HG03045 (cell line): ENCODE results near the gene PCBP3.
"Not testable (repeated sequence)": the region's sequence is repeated elsewhere in the genome, so short reads cannot be mapped to it uniquely, and the experiment has no call there.

Experiments used
- ATAC-seq: cut with Tn5 transposase; IDR thresholded peaks from one replicate; pipeline ENCODE4 v1.9.1; 2021; ENCODE audit warnings: mild to moderate bottlenecking, moderate library complexity; ENCODE audit not compliant: unreplicated experiment

PCBP3 gene

GRCh38 chr21:45823100-45823681 lies 179.7 kb downstream of the PCBP3 start:
- ATAC-seq: no peak

GRCh38 chr21:45824546-45825215 lies 181.2 kb downstream of the PCBP3 start:
- no peak for ATAC-seq

DNA sequence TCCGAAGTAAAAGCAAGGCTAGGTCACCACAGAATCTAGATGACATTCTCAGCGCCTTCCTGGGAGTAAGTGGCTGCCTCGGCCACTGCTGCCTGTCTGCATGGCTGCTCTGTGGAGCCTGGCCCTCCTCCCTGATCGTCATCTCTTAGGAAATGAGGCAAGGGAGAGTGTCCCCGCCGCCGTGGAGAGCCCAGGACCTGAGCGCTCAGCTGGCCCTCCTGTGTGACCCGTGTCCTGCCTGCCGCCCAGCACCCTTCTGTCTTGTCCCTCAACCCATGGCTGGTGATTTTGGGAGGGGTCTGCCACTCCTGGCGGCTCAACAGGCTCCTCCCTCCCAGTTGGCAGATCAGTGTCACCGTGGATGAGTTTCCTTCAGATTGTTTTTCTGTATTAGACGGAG lies 181.7 kb downstream of the PCBP3 start:
- ATAC-seq: no peak

GRCh38 chr21:45826676-45827301 lies 183.3 kb downstream of the PCBP3 start:
- no peak for ATAC-seq

- no peak for ATAC-seq
These were observed 183.8 kb downstream of the PCBP3 start for GRCh38 chr21:45827302-45827692.

DNA sequence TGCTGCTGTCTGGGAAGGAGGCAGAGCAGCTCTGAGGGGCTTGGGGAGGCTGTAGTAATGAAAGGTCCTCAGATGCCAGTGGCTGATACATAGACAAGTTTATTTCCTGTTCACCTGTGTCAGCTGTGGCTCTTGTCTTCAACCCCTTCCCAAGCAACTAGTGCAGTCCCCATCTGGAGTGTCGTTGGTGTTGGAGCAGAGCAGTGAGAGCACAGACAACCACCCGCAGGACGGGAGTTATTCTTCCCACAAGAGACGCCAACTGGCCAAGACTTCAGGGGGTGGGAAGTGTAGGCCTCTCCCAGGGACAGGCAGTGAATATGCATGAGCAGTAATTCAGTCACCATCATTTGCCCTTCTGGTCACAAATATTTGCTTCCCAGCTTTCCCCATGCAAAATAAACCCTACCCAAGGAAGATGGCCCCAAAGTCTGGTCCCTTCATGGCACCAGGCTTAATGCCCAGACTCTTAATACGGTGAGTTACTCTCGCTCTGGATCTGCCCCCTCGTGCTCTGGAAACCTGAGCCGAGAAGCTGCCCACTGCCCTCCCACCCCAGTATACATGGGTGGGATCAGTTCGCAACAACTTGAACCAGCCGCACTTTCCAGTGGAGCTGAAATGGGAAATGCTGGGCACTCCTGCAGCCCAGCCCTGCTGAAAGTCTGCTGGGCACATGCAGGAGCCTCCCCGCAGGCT lies 184.5 kb downstream of the PCBP3 start:
- no peak for ATAC-seq

DNA sequence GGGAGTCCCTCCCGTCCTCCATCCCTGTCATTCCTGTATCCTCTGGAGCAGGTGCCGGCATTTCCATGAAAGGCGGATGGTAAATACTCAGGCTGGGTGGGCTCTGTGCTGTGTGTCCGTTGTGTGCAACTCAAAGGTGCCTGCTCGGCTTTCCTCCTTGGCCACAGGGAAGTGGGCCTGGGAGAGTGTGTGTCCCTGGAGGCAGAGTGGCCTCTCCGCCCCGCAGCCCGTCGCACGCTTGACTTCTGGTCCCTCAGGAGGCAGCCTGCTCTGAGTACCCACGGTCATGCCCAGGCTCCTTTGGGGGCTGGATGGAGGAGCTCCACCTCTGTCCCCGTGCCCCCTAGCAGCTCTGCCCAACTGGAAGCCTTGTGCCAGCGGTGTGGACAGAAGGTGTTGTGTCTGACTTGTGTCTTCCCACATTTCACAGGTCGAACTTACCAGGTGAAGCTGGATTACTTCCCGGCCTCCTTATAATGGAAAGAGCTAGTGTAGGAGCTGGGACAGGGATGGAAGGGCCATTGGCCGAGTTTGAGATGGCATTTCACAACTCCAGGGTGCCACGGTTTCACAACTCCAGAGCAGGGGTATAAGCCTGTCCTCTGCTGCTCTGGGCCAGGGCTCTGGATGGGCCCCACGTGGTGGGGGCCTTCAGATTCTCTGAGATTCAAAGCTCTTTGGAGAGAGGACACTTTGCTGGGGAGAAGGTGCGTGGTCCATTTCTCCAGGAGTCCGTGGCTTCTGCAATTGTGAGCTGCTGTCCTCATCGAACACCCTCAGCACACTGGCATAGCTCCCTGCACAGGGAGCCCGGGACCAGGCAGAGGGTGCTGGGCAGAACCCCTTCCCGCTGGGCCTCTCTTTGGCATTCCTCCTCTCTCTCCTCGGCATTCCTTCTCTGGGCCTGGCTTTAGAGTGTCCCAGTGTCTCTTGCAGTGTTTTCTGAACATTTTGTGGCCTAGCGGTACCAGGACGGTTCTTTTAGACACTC lies 185.3 kb downstream of the PCBP3 start:
- ATAC-seq: no peak

GRCh38 chr21:45829668-45830067 lies 186.1 kb downstream of the PCBP3 start:
- ATAC-seq: no peak

DNA sequence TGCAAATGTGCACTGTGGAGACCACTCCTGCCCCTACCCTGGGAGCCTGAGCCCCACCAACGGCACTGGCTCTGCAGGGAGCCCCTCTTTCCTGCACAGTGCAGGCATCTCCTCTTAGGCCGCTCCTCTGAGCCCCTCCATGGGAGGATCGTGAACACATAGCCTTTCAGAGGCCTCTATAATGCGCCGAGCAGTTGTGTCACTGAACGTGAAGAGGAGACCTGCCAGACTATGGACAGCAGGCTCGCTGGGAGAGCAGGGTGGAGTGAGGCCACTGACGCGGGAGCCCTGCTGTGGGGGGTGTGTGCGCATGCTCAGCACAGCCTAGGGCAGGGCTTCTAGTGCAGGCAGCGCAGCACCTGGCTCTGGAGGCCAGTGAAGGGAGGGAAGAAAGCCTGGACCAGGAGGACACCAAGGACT lies 186.7 kb downstream of the PCBP3 start:
- no peak for ATAC-seq

DNA sequence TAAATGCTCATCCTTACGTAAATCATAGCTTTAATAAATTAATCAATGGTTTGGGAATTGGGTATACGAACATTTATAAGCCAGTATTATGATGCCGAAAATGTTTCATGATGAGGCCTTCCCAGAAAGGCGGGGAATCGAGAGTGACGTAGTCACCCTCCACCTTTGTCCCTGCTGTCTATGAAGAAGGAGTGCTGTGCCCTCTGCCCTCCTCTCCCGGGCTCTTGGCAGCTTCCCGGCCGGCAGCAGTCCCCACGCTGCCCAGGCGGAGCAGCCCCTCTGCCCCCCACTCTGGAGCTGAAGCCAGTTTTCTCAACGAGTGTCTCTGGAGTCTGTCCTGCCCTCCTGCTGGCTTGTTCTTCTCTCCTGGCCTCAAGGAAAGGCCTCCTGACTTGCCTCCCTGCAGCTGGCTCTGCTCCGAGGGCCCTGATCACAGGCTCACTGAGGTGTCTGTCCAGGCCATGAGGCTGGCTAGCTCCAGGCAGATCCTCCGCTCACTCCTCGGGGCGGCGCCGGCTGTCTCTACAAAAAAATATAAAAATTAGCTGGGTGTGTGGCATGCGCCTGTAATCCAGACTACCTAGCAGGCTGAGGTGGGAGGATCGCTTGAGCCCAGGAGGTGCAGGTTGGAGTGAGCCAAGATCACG lies 187.3 kb downstream of the PCBP3 start:
- ATAC-seq: no peak

- ATAC-seq: no peak
These were observed 188.6 kb downstream of the PCBP3 start for GRCh38 chr21:45831991-45832740.

- not testable (repeated sequence) for ATAC-seq
These were observed 189.3 kb downstream of the PCBP3 start for GRCh38 chr21:45832741-45833235.

DNA sequence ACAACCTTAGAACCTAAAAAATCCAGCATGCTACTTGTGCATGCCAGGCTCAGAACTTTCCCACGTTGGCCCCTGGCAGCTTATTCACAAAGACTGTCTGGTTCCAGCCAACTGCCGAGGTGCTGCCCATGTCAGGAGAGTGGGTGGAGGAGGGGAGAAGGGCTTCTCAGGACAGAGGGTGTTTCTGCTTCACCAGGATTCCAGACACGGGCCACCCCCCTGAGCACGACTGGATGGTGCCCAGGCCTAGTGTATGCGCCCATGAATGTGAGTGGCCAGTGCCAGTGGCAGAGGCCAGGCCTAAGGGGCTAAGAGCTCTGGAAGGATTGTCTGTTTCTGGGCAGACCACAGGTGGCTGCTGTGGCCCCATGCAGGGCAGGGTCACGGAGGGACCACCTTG lies 189.9 kb downstream of the PCBP3 start:
- no peak for ATAC-seq

DNA sequence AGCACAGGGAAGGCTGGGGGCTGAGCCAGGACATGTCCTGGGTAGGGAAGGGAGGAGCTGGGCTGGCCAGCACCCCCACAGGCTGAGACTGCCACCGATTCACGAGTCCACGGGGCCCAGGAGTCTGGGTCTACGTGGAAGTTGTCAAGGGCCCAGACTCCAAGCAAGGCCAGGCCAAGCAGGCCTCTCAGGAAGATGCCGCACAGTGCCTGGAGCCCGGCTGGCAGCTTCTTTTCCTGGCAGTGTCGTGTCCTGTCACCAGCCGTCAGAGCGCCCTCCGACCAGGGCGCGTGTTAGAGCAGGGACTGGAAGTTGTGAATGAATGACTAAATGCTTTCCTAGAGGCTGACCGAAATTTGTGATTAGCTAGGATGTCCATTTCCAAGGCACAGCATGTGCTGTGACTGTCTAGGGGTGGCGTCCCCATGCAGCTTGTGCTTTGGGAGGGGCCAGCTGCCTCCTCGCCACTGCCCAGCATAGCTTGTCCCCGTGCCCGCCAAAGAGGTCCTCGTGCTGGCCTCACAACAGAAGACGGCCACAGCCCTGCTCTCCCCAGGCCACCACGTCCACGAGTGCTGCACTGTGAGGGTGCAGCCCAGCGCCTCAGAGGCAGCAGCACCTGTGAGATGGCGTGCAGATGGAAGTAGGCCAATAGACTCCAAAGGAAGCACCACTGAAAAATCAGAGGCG lies 190.6 kb downstream of the PCBP3 start:
- no peak for ATAC-seq

GRCh38 chr21:45834821-45835293 lies 191.3 kb downstream of the PCBP3 start:
- no peak for ATAC-seq

DNA sequence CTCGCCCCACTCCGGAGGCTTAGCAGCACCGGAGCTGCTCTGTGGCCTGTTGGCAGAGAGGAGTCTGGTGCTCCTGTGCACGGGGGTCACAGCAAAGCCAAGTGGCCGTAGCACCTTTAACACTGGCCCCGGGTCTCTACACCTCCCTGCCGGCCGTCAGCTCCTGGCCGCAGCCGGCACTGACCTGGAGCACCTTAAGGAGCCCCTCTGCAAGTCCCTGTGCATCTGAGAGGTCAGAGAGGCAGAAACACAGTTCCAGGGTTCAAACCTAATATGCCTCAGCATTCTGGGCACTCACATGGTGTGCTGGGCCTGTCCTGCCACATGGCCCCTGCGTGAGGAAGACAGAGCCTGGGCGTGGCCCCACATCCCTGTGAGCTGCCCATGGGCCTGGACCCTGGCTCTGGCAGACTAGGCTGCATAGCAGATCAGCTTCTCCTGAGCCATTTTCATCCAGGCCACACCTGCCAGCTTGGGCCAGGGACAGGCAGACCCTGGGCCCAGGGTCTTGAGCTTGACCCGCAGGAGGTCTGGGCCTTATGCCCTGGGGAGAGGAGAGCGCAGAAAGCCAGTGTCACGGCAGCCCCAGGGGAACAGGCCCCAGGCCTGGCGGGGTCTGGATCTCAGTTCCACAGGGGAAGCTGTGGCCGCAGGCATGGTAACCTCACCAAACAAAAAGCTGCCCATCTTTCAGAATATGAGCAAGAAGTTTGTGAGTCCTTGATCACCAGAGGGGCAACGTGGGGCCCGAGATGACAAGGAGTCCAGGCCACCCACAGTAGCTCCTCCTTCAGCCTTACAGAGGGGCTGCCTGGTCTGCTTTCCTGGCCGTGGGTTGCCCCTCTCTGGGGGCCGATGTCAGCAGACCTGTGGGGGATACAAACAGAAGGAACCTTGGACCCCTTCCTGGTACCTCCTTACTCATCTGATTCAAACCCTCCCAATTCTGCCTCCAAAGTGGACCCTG lies 192.1 kb downstream of the PCBP3 start:
- no peak for ATAC-seq

DNA sequence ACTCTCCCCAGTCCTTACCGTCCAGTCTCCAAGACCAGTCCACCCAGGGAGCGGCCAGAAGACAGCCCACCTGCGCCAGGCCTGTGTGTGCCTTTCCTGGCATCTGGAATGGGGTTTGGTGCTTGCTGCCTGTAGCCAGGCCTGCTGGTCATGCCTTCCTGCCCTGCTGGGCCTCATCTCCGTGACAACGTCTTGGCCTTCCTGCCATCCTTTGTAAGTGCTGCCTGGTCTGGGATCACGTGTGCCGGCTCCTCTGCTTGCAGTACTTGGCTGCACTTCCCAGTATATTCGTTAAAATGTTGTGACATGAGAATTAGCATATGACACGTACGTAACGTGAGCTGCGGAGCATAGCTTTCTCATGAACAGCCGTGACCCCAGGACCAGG lies 192.7 kb downstream of the PCBP3 start:
- ATAC-seq: no peak
